Muscle layer of colon (tissue), 2 donors: ENCODE data around the gene NEK10.
"Not testable (repeated sequence)": the region's sequence is repeated elsewhere in the genome, so short reads cannot be mapped to it uniquely, and the experiment has no call there.

Experiments
- H3K27ac ChIP-seq: one replicate; pipeline ENCODE4 v1.7.0; 2013; ENCODE audit warnings: low read depth, mild to moderate bottlenecking, low read length, moderate library complexity
- H3K27me3 ChIP-seq, 2 donors: one replicate each; pipeline ENCODE4 v1.7.0; 2013; ENCODE audit warnings: low read length in 2 of 2, mild to moderate bottlenecking in 2 of 2; ENCODE audit not compliant: insufficient read depth in 2 of 2, control insufficient read depth in 1 of 2
- H3K36me3 ChIP-seq: one replicate; pipeline ENCODE4 v1.7.0; 2013; ENCODE audit warnings: mild to moderate bottlenecking, low read length; ENCODE audit not compliant: insufficient read depth
- H3K4me1 ChIP-seq: one replicate; pipeline ENCODE4 v1.7.0; 2013; ENCODE audit warnings: mild to moderate bottlenecking, low read length; ENCODE audit not compliant: insufficient read depth
- H3K4me3 ChIP-seq, 2 donors: one replicate each; pipeline ENCODE4 v1.7.0; 2013; ENCODE audit warnings: low read length in 2 of 2, low read depth in 1 of 2, mild to moderate bottlenecking in 1 of 2, moderate library complexity in 1 of 2
- H3K9ac ChIP-seq: one replicate; pipeline ENCODE4 v1.7.0; 2013; ENCODE audit warnings: low read length
- H3K9me3 ChIP-seq: one replicate; pipeline ENCODE4 v1.7.0; 2013; ENCODE audit warnings: mild to moderate bottlenecking, low read length
- donor health status: abdominal sarcoma.
- donor health status: Adenocarcinoma of cecum.

Gene NEK10, protein sequence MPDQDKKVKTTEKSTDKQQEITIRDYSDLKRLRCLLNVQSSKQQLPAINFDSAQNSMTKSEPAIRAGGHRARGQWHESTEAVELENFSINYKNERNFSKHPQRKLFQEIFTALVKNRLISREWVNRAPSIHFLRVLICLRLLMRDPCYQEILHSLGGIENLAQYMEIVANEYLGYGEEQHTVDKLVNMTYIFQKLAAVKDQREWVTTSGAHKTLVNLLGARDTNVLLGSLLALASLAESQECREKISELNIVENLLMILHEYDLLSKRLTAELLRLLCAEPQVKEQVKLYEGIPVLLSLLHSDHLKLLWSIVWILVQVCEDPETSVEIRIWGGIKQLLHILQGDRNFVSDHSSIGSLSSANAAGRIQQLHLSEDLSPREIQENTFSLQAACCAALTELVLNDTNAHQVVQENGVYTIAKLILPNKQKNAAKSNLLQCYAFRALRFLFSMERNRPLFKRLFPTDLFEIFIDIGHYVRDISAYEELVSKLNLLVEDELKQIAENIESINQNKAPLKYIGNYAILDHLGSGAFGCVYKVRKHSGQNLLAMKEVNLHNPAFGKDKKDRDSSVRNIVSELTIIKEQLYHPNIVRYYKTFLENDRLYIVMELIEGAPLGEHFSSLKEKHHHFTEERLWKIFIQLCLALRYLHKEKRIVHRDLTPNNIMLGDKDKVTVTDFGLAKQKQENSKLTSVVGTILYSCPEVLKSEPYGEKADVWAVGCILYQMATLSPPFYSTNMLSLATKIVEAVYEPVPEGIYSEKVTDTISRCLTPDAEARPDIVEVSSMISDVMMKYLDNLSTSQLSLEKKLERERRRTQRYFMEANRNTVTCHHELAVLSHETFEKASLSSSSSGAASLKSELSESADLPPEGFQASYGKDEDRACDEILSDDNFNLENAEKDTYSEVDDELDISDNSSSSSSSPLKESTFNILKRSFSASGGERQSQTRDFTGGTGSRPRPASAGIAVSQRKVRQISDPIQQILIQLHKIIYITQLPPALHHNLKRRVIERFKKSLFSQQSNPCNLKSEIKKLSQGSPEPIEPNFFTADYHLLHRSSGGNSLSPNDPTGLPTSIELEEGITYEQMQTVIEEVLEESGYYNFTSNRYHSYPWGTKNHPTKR

DNA sequence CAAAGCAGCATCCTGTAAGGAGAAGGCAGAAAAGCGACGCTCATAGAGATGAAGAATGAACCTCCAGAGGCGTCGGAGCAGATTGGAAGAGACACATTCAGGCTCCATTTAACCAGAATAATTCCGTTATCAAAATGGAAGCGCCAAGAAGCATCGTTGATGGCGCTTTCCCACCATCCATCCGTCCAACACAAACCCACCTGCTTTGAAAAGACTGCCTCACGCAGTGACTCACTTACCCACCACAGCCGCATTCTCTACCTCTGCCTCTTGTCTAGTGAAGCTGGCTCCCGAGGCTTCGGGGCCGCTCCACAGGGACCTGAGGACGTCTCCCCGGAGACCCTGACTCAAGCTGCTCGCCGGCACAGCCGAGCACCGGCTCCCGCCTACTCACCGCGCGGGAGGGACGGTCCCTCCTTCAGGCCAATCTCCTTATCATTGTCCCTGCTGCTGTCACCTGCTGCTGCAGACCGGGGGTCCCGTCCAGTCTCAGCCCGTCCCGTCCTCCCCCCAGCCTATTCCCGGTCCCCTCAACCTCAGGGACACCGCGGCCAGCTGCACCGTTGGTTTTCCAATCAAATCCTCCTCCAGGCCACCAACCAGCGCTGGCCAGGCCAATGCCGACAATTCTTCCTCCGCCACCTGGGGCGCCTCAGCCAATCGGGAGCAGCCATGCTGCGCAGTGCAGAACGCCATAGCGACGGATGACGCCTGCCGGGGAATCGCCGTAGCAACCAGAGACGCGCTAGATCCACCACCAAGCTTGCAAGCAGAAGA lies at the start of gene NEK10:
TSS of gene NEK10 (minus strand) at position 553 of the 777 bp plus-strand sequence. CDS start 16,501 bp downstream, outside the sequence.
- H3K9me3 ChIP-seq = no peaks in the 10 kb centered on the region
- H3K27ac ChIP-seq = peak within 1 kb of the TSS; percentile 32
- no peaks in the 10 kb centered on the region for H3K36me3 ChIP-seq
- H3K27me3 ChIP-seq = no peaks in the 10 kb centered on the region
- H3K4me1 ChIP-seq = peaks cover 8% of the 10 kb centered on the region
- H3K9ac ChIP-seq = peak within 1 kb of the TSS; percentile 63
- peak within 1 kb of the TSS; percentile 91 to 95 for H3K4me3 ChIP-seq

DNA sequence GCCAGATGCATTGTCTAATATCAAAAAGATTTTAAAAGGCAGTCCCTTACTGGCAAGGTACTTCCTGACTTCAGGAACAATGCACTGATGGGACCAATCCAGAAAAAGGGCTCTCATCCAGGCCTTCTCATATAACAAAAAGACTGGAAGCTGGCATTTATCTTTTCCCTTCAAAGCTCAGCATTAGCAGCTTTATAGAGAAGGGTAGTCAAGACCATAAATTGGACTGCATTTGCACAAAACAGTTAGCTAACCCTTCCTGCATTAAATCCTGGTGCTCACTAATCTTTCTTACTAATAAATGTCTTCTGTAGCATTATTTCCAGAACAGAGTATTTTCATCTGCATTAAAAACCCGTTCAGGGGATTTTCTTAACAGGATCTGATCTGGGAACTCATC lies 46.0 kb upstream of the NEK10 start:
- no peaks in the 10 kb centered on the region for H3K9me3 ChIP-seq
- H3K36me3 ChIP-seq = peaks cover 21% of the 10 kb centered on the region
- H3K27me3 ChIP-seq = no peaks in the 10 kb centered on the region
- H3K4me1 ChIP-seq = peaks cover 9% of the 10 kb centered on the region
- no peak overlapping the region for H3K27ac ChIP-seq
- H3K4me3 ChIP-seq = no peak overlapping the region
- H3K9ac ChIP-seq = no peak overlapping the region

DNA sequence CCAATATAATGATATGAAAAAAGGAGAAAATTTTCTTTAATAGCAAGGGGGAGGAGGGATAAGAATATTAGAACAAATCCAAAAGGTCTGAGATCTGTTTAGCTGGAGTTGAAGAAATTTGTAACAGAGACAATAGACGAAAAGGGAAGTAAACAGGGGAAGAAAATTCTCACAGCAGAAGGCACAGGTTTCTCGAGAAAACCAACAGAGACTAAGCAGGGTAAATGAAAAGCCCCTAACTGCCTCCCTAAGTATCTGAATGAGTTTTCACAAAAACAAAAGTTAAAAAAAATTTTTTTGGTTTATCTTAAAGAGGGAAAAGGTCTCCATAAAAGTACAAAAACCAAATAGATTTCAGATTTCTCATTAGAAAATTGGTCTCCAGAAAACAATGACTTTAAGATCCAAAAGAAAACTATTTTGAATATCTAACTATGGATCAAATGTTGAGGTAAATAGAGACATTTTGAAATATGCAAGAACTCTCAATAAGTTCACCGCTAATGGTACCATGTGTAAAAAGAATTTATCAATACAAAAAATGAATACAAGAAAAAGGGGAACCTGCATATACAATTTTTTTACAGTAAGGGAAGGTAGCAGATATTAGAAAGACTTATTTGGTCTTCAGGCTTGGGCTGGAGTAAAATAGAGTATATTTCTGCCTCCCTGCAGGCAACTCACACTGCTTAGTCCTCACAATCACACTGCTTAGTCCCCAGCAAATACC lies 23.9 kb upstream of the NEK10 start:
- H3K4me3 ChIP-seq = no peak overlapping the region

DNA sequence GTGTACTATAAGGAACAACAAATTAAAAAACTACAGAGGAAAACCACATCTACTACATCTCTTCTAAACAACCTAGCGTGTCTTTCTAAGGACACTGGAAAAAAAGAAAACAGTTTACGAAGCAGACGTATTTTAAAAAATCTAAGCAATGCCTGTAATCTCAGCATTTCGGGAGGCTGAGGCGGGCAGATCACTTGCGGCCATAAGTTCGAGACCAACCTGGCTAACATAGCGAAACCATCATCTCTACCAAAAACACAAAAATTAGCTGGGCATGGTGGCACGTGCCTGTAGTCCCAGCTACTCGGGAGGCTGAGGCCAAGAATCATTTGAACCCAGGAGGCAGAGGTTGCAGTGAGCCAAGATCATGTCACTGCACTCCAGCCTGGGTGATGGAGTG lies 23.2 kb upstream of the NEK10 start:
- H3K27ac ChIP-seq, H3K27me3 ChIP-seq, H3K9me3 ChIP-seq, H3K36me3 ChIP-seq, H3K4me3 ChIP-seq, H3K4me1 ChIP-seq, H3K9ac ChIP-seq: not testable (repeated sequence)

More for the DNA sequence above, 23.9 kb upstream of the NEK10 start:
- Histone ChIP-seq H3K9ac (no peak overlapping the region), H3K27ac (no peak overlapping the region), H3K4me1 (peaks cover 3% of the 10 kb centered on the region), H3K9me3 (no peaks in the 10 kb centered on the region), H3K27me3 (no peaks in the 10 kb centered on the region), H3K36me3 (peaks cover 14% of the 10 kb centered on the region)

- Histone ChIP-seq H3K4me3 (no peak overlapping the region), H3K27ac (no peak overlapping the region), H3K27me3 (no peaks in the 10 kb centered on the region), H3K4me1 (peaks cover 15% of the 10 kb centered on the region), H3K9ac (no peak overlapping the region), H3K36me3 (peaks cover 4% of the 10 kb centered on the region), H3K9me3 (no peaks in the 10 kb centered on the region)
These were observed 22.6 kb upstream of the NEK10 start for GRCh38 chr3:27391796-27392195.

- no peak overlapping the region for H3K27ac ChIP-seq
- H3K9ac ChIP-seq = no peak overlapping the region
- H3K36me3 ChIP-seq = peaks cover 14% of the 10 kb centered on the region
- no peaks in the 10 kb centered on the region for H3K27me3 ChIP-seq
- peaks cover 15% of the 10 kb centered on the region for H3K4me1 ChIP-seq
- H3K4me3 ChIP-seq = no peak overlapping the region
- H3K9me3 ChIP-seq = no peaks in the 10 kb centered on the region
These were observed 18.4 kb upstream of the NEK10 start for GRCh38 chr3:27387625-27388024.

DNA sequence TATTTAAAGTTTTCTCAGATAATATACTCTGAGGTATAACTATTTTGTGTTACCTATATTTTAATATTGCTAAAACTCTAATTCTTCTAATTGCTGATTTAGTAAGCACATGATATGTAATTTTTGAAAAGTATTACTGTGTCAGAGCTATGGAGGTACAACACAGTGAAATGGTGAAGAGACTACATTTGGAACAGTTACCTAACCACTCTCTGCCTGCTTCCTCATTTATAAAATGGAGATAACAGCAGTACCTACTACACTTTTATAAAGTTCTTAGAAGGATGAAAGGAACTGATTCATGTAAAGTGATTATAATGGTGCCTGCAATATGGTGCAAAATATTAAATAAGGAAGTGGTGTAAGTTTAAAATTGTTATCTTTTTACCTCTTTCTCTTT lies 16.3 kb upstream of the NEK10 start:
- Histone ChIP-seq H3K36me3 (peaks cover 19% of the 10 kb centered on the region), H3K4me1 (peaks cover 15% of the 10 kb centered on the region), H3K9me3 (no peaks in the 10 kb centered on the region)

DNA sequence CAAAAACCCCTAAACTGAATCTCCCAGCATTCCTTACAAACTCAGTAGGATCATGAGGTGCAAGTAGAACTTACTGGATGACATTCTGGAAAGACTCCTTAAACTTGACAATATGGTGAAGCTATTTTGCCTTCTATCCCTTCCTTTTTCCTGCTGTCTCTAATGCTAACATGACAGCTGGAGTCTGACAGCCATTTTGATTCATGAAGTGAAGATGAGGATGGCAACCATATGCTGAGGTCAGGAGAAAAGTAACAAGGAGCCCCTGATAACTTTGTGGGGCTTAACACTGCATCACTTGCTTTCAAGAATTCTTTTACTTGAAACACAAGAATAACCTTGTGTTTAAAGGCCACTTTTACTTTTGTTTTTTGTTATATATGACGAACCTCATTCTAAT lies 15.0 kb upstream of the NEK10 start:
- no peak overlapping the region for H3K4me3 ChIP-seq

More for the DNA sequence above, 16.3 kb upstream of the NEK10 start:
- Histone ChIP-seq H3K27me3 (no peaks in the 10 kb centered on the region), H3K4me3 (no peak overlapping the region), H3K27ac (no peak overlapping the region), H3K9ac (no peak overlapping the region)

GRCh38 chr3:27380433-27381357 lies 11.5 kb upstream of the NEK10 start:
- Histone ChIP-seq H3K36me3 (peaks cover 18% of the 10 kb centered on the region), H3K9ac (no peak overlapping the region)

More for the DNA sequence above, 15.0 kb upstream of the NEK10 start:
- Histone ChIP-seq H3K9ac (no peak overlapping the region), H3K27me3 (no peaks in the 10 kb centered on the region), H3K4me1 (peaks cover 15% of the 10 kb centered on the region), H3K27ac (no peak overlapping the region), H3K36me3 (peaks cover 19% of the 10 kb centered on the region), H3K9me3 (no peaks in the 10 kb centered on the region)

More at GRCh38 chr3:27380433-27381357, 11.5 kb upstream of the NEK10 start:
- Histone ChIP-seq H3K4me1 (no peaks in the 10 kb centered on the region), H3K27ac (no peak overlapping the region), H3K27me3 (no peaks in the 10 kb centered on the region), H3K9me3 (no peaks in the 10 kb centered on the region), H3K4me3 (no peak overlapping the region)
